ENCODE data around the gene CALML6. TPM values are rescaled to one million over a fixed set of nuclear protein-coding genes. Genes with fewer than 3 reads are reported as not detected.

The CALML6 gene
- total RNA-seq, 1 experiment from 2014 or later, result 1.5 TPM

DNA sequence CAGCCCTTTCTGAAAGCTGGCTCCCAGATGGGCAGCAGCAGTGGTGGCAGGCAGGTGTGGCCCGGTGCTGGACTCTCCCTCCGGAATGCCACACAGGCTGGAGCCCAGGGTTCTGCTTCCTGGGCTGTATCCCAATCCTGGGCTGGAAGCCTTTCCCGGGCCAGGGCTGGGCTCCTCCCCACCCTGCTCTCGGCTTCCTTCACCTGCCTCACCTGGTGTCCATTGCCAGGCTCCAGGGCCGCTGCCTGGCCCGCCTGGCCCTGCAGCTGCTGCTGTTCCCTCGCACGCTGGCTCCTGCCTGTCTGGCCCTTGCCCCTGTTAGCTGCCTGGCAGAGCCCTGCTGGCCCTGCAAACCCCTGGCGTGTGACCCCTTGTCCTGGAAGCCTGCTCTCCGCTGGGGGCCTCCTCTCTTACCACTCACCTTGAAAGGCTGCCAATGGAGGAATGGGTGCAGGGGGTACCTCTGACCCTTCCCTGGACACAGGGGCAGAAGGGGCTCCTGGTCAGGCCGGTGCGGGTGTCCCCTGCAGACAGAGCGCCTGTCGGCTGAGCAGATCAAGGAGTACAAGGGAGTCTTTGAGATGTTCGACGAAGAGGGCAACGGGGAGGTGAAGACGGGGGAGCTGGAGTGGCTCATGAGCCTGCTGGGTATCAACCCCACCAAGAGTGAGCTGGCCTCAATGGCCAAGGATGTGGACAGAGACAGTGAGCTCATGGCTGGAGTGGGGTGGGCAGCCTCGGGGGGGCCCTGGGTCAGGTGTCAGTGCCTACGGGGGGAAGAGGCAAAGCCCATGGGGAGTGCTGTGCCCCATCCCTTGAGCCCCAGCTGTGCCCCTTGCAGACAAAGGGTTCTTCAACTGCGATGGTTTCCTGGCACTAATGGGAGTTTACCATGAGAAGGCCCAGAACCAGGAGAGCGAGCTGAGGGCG is 1.1 kb downstream of the CALML6 start:
- in situ Hi-C loops (cut with HindIII; ENCODE audit: low pct_unique_long_range_greater_than_20kb, low sequenced_read_pairs), result no loop called here
- no peak for ATAC-seq
- Histone ChIP-seq H3K4me3 (ENCODE audit: low read depth in 2 of 2, low read length in 2 of 2) (no peak overlapping the region), H3K9me3 (ENCODE audit: control insufficient read depth, insufficient read depth, low read depth, low read length) (no peaks in the 10 kb centered on the region), H3K36me3 (ENCODE audit: control insufficient read depth, insufficient read depth, low read length) (no peaks in the 10 kb centered on the region), H3K27me3 (ENCODE audit: control insufficient read depth, insufficient read depth, low read length) (no peaks in the 10 kb centered on the region), H3K4me1 (ENCODE audit: control insufficient read depth, insufficient read depth, low read length) (no peaks in the 10 kb centered on the region), H3K27ac (ENCODE audit: low read length) (no peak overlapping the region)
- BruUV-seq (replicated peaks), result no TSS peak
- CTCF ChIA-PET, result no interaction called here
- TF ChIP-seq, protein P1, sequence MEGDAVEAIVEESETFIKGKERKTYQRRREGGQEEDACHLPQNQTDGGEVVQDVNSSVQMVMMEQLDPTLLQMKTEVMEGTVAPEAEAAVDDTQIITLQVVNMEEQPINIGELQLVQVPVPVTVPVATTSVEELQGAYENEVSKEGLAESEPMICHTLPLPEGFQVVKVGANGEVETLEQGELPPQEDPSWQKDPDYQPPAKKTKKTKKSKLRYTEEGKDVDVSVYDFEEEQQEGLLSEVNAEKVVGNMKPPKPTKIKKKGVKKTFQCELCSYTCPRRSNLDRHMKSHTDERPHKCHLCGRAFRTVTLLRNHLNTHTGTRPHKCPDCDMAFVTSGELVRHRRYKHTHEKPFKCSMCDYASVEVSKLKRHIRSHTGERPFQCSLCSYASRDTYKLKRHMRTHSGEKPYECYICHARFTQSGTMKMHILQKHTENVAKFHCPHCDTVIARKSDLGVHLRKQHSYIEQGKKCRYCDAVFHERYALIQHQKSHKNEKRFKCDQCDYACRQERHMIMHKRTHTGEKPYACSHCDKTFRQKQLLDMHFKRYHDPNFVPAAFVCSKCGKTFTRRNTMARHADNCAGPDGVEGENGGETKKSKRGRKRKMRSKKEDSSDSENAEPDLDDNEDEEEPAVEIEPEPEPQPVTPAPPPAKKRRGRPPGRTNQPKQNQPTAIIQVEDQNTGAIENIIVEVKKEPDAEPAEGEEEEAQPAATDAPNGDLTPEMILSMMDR (IDR thresholded peaks at IDR 0.05), result no peak
- TF ChIP-seq, protein P2, sequence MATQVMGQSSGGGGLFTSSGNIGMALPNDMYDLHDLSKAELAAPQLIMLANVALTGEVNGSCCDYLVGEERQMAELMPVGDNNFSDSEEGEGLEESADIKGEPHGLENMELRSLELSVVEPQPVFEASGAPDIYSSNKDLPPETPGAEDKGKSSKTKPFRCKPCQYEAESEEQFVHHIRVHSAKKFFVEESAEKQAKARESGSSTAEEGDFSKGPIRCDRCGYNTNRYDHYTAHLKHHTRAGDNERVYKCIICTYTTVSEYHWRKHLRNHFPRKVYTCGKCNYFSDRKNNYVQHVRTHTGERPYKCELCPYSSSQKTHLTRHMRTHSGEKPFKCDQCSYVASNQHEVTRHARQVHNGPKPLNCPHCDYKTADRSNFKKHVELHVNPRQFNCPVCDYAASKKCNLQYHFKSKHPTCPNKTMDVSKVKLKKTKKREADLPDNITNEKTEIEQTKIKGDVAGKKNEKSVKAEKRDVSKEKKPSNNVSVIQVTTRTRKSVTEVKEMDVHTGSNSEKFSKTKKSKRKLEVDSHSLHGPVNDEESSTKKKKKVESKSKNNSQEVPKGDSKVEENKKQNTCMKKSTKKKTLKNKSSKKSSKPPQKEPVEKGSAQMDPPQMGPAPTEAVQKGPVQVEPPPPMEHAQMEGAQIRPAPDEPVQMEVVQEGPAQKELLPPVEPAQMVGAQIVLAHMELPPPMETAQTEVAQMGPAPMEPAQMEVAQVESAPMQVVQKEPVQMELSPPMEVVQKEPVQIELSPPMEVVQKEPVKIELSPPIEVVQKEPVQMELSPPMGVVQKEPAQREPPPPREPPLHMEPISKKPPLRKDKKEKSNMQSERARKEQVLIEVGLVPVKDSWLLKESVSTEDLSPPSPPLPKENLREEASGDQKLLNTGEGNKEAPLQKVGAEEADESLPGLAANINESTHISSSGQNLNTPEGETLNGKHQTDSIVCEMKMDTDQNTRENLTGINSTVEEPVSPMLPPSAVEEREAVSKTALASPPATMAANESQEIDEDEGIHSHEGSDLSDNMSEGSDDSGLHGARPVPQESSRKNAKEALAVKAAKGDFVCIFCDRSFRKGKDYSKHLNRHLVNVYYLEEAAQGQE (IDR thresholded peaks at IDR 0.05; ENCODE audit: insufficient read depth in 1 of 2, low read depth in 2 of 2, low read length in 1 of 2), result no peak
- TF ChIP-seq TCF7L2 (IDR thresholded peaks at IDR 0.05; ENCODE audit: low read depth, low read length) (no peak), SIN3A (IDR thresholded peaks at IDR 0.05; ENCODE audit: borderline replicate concordance, insufficient read depth, low read depth, low read length) (no peak), POLR2AphosphoS5 (IDR thresholded peaks at IDR 0.05; ENCODE audit: low read depth, low read length) (no peak)
- POLR2A ChIA-PET, result no interaction called here
- no peak for DNase-seq (ENCODE audit: low read depth, low spot score)
- intact Hi-C loops (cut with micrococcal nuclease; ENCODE audit: unreplicated experiment), result no loop called here

DNA sequence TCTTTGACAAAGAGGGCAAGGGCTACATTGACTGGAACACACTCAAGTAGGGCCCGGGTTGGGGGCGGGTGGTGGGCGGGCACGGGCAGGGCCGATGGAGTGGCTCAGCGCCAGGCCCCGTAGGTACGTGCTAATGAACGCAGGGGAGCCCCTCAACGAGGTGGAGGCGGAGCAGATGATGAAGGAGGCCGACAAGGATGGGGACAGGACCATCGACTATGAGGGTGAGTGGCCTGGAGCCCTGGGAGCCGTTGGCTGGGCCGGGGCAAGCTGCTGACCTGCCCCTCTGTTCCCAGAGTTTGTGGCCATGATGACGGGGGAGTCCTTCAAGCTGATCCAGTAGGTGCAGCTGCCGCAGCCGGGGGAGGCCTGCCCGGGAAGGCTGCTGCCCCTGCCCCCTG is 1.8 kb downstream of the CALML6 start:
- intact Hi-C loops (cut with micrococcal nuclease; ENCODE audit: unreplicated experiment) (no loop called here), in situ Hi-C loops (cut with HindIII; ENCODE audit: low pct_unique_long_range_greater_than_20kb, low sequenced_read_pairs) (no loop called here)
- Histone ChIP-seq H3K4me1 (ENCODE audit: control insufficient read depth, insufficient read depth, low read length) (no peaks in the 10 kb centered on the region), H3K27me3 (ENCODE audit: control insufficient read depth, insufficient read depth, low read length) (no peaks in the 10 kb centered on the region), H3K27ac (ENCODE audit: low read length) (no peak overlapping the region), H3K9me3 (ENCODE audit: control insufficient read depth, insufficient read depth, low read depth, low read length) (no peaks in the 10 kb centered on the region), H3K4me3 (ENCODE audit: low read depth in 2 of 2, low read length in 2 of 2) (no peak overlapping the region), H3K36me3 (ENCODE audit: control insufficient read depth, insufficient read depth, low read length) (no peaks in the 10 kb centered on the region)
- TF ChIP-seq TCF7L2 (IDR thresholded peaks at IDR 0.05; ENCODE audit: low read depth, low read length), result no peak
- TF ChIP-seq SIN3A (IDR thresholded peaks at IDR 0.05; ENCODE audit: borderline replicate concordance, insufficient read depth, low read depth, low read length), result no peak
- TF ChIP-seq, protein P1 (IDR thresholded peaks at IDR 0.05), result no peak
- TF ChIP-seq, protein P2 (IDR thresholded peaks at IDR 0.05; ENCODE audit: insufficient read depth in 1 of 2, low read depth in 2 of 2, low read length in 1 of 2), result no peak
- ATAC-seq, result no peak
- BruUV-seq (replicated peaks), result no TSS peak
- no peak for DNase-seq (ENCODE audit: low read depth, low spot score)
- ChIA-PET CTCF (no interaction called here), POLR2A (no interaction called here)
